ENCODE results near the gene WDR5B.
"Not testable (repeated sequence)": the region's sequence is repeated elsewhere in the genome, so short reads cannot be mapped to it uniquely, and the experiment has no call there.

DNA sequence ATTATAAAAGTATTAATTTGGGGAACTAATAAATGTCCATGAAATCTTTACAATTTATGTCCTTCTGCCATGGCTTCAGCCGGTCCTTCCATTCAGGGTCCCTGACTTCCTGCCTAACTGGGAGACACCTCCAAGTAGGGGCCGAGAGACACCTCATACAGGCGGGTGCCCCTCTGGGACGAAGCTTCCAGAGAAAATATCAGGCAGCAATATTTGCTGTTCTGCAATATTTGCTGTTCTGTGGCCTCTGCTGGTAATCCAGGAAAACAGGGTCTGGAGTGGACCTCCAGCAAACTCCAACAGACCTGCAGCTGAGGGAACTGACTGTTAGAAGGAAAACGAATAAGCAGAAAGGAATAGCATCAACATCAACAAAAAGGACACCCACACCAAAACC is 28.6 kb upstream of the WDR5B start:
- TF ChIP-seq SUZ12 (IDR thresholded peaks at IDR 0.05; ENCODE audit: extremely low read depth, insufficient read depth, insufficient read length); YY1 (IDR thresholded peaks at IDR 0.05; ENCODE audit: insufficient read depth, insufficient read length); ZNF274 (IDR thresholded peaks at IDR 0.05; ENCODE audit: low read depth, low read length): not testable (repeated sequence)
